ENCODE data around the gene RNF212.
"Not testable (repeated sequence)": the region's sequence is repeated elsewhere in the genome, so short reads cannot be mapped to it uniquely, and the experiment has no call there.

Gene RNF212

GRCh38 chr4:1061056-1061700 is 52.2 kb downstream of the RNF212 start:
- no peak for DNase-seq

DNA sequence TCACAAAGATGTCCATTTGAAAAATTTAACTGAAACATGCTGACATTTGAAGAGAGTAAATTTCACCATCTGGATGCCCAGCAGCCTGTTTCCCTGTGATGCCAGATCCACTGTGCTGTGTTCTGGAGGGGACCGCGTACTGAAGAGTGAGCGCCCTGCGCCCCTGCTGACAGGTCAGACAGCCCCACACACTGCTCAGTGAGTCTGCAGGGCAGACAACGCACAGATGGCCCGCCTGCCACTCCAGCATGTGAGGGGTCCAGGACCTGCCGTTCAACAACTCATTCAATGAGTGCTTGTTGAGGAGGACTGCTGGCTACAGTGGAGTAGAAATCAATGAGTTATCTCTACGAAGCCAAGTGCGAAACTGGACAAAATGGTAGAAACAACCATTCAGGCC is 52.7 kb downstream of the RNF212 start:
- DNase-seq: no peak

DNA sequence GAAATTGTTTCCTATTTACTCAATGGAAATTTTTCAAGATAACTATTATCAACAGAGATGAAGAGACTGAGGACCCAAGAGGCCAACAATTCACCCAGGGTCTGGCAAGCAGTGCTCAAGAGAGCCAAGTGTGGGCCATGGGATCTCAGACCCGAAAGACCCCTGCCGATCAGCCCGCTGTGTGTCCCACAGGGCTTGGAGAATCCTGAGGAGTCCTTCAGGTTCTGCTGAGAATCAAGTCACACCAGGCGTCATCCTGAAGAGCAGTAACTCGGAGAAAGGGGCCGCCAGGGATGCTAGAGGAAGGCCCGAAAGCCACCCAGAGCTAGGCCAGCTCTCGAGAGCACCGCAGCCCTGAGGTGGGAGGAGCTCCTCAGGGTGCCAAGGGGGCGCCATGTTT is 53.2 kb downstream of the RNF212 start:
- no peak for DNase-seq

GRCh38 chr4:1058997-1059665 is 54.2 kb downstream of the RNF212 start:
- DNase-seq: no peak

- no peak for DNase-seq
Measured at GRCh38 chr4:1058198-1058996, 55.0 kb downstream of the RNF212 start.

DNA sequence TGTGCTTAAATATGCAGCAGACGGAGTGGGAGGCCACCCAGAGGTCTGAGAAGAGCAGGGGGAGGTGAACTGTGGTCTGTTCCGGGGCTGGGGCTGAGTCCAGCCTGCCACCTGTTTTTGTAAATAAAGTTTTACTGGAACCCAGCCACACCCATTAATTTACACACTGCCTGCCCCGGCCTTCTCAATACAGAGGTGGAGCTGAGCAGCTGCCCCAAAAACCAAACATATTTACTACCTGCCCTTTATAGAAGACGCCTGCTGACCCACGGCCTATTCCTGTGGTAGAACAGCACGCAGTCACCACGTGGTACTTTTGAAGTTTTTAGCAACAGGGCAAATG is 56.0 kb downstream of the RNF212 start:
- no peak for DNase-seq

GRCh38 chr4:1056671-1057402 is 56.5 kb downstream of the RNF212 start:
- no peak for DNase-seq

GRCh38 chr4:1055721-1056590 is 57.4 kb downstream of the RNF212 start:
- DNase-seq: no peak

DNA sequence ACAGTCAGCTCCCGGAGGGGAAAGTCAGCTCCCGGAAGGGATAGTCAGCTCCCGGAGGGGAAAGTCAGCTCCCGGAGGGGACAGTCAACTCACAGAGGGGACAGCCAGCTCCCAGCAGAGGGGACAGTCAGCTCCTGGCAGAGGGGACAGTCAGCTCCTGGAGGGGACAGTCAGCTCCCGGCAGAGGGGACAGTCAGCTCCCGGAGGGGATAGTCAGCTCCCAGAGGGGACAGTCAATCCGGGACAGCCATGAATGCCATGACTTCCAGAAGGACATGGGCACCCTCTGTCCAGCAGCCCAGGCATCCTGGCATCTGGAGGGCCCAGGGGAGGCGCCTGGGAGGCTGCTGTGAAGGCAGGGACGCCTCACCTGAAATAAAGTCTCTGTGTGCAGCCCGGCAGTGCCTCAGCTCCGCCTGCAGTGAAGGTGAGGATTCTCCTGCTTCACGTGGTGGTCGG is 58.1 kb downstream of the RNF212 start:
- not testable (repeated sequence) for DNase-seq

GRCh38 chr4:1054696-1055242 is 58.6 kb downstream of the RNF212 start:
- not testable (repeated sequence) for DNase-seq

DNA sequence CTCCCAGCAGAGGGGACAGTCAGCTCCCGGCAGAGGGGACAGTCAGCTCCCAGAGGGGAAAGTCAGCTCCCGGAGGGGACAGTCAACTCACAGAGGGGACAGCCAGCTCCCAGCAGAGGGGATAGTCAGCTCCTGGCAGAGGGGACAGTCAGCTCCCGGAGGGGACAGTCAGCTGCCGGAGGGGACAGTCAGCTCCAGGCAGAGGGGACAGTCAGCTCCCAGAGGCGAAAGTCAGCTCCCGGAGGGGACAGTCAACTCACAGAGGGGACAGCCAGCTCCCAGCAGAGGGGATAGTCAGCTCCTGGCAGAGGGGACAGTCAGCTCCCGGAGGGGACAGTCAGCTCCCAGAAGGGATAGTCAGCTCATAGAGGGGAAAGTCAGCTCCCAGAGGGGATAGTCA is 59.5 kb downstream of the RNF212 start:
- not testable (repeated sequence) for DNase-seq

DNA sequence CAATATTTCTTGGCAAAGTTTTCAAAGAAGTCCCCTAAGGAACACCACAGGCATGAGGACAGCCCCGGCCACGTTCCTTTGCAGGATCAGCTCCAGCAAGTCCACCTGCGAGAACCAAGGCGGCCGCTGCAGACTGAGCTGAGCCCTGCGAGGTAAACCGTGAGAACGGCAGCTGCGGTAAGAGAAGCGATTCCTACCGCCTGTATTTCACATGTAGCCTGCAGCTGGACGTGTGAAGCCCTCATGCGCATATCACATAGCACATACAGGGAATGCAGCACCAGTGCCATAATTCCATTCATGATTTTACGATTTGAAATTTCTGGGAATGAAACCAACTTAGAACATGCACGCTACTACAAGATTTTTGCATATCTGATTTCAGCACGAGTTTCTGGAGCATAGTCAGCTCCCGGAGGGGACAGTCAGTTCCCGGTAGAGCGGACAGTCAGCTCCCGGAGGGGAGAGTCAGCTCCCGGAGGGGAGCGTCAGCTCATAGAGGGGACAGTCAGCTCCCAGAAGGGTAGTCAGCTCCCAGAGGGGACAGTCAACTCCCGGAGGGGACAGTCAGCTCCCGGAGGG is 60.2 kb downstream of the RNF212 start:
- no peak for DNase-seq

- no peak for DNase-seq
Measured at GRCh38 chr4:1052231-1052671, 61.1 kb downstream of the RNF212 start.

DNA sequence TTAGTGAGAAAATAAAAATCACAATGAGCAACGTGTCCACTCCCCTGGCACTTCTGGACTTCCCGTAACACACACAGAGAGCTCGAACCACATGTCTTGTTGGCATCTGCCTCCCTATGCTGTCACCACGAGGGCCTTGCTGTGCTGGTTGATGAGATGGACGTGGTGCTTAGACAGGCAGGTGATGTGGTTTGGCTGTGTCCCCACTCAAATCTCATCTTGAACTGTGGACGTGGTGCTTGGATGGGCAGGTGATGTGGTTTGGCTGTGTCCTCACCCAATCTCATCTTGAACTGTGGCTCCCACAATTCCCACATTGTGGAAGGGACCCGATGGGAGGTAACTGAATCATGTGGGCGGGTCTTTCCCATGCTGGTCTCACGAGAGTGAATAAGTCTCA is 61.9 kb downstream of the RNF212 start:
- DNase-seq: no peak

DNA sequence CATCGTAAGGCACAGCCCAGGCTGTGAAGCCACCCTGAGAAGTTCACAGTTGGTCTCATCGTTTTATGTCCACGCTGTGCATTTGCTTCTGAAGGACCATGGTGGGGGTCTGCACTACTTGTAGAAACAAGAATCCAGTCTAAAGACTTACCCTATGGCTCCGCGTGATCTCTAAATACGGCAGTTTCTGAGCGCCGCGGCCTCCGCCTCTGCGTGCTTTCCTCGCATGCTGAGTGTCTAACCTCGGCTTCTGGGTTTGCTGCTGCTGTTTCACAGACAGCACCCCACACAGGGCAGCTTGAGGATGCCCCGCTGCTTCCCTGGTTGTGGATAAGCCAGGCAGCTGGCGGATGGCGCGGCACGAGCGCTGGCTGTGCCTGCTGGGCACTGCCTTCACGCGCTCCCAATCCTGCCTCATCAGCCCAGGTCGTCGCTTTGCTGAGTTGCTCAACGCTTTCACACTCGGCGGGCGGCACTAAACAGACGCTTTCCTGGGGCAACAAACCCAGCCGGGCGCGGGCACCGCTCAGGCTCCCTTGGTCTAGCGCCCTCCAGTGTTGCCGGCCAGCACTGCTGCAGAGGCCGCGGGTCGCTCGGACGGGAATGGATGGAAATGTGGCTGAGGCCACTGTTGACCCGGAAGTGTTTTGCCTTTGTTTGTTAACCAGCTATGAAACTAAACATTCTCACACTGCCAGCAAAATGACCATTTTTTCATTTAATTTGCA is 62.7 kb downstream of the RNF212 start:
- DNase-seq: no peak

DNA sequence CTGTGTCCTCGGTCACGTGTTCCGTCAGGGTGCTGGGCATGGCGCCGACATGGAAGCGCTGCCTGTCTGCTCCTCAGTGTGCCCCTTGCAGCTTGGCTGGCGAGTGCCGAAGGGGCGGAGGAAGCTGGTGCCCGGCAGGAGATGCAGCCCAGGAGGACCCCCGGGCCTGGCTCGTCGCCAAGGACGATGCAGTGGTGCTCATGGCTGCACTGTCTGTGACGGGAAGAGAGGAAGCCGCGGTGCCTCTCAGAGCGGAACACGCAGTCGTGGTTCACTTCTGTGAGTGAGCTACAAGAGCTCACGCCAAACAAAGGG is 63.8 kb downstream of the RNF212 start:
- no peak for DNase-seq

DNA sequence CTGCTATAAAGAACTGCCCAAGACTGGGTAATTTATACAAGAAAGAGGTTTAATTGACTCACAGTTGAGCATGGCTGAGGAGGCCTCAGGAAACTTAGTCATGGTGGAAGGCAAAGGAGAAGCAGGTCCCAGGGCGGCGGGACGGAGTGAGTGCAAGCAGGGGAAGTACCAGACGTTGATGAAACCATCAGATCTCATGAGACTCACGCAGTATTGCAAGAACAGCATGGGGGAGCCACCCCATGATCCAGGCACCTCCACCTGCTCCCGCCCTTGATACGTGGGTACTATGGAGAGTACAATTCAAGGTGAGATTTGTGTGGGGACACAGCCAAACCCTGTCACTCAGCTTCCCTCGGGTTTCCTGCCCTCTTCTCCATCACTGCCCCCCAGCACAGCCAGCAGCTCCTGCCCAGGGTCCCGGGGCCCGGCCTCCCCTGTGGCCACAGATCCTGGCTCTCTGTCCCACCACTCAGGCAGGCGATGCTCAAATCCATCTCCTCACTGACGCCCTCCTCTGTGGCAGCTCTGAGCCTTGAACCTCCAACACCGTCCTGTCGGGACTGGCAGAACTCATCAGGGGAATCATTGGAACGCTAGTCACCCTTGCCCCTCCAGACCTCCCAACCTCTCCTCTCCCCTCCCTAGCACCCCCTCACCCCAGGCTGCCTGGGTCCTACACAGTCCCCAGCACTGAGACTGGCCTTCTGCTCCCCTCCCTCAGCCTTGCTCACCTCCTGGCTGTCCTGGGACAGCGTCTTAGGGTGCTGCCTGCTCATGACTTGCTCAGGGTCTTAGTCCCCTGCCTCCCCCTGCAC is 64.4 kb downstream of the RNF212 start:
- DNase-seq: no peak

DNA sequence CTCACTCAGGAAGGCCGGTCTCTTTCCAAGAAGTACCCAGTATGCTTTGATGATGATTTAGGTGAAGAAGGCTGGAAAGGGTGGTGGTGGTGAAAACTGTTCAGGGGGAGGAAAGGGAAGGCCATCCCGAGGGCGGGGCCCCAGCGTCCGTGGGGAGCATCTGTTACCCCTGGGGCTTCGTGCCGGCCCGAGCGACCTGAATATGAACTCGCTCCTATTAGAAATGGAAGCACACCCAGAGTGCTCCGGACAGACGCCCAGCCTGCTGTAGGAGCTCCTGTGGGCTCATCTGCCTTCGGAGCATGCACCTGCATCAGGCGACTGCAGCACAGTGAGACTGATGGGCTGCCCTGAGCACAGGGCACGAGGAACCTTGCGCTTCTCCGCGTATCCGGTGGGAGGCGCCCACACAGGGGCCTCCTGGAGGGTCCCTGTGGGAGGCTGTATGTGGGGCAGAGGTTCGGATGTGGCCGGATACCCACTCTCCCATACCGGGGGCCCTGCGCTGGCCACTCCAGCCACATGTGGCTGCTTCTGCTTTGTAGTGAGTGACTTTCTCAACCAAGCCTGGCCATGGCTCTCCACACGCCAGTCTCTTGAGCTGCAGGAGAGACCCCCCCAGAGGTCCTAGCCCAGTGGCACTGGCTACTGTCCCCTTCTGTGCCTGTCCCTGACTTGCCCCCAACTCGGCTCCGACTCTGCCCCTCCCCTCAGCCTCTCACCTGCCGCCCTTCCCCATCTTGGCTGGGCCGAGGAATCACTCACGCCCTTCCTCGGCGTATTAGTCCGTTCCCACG is 65.2 kb downstream of the RNF212 start:
- DNase-seq: no peak
